Heart right ventricle (tissue), 16 donors: ENCODE measurements around the gene NDRG3. TPM values are rescaled to one million over a fixed set of nuclear protein-coding genes. Genes with fewer than 3 reads are reported as not detected.

Experiments used
- ATAC-seq, 8 donors: fragments of 200-7000 bp; cut with Tn5 transposase; one replicate each; pipeline ENCODE4 v1.9.1; 2020; ENCODE audit warnings: mild to moderate bottlenecking in 8 of 8, moderate library complexity in 8 of 8, moderate number of reproducible peaks in 1 of 8
- DNase-seq, 2 donors: peaks; one replicate each; pipeline ENCODE4 v3.0.0-alpha.2; 2020
- H3K27ac ChIP-seq, 10 donors: fragments of 200-600 bp; sonication (generic) in 2 of 10; one replicate each; pipeline versions ENCODE4 v1.5.0 to v1.8.0; 2020 to 2022; ENCODE audit warnings: mild to moderate bottlenecking in 3 of 10
- H3K27me3 ChIP-seq, 7 donors: fragments of 200-600 bp; one replicate each; pipeline ENCODE4 v1.8.0; 2021 to 2022; ENCODE audit warnings: mild to moderate bottlenecking in 2 of 7
- H3K36me3 ChIP-seq, 9 donors: fragments of 200-600 bp; sonication (generic) in 1 of 9; one replicate each; pipeline versions ENCODE4 v1.5.0 to v1.8.0; 2020 to 2022; ENCODE audit warnings: mild to moderate bottlenecking in 2 of 9
- H3K4me1 ChIP-seq, 9 donors: fragments of 200-600 bp; sonication (generic) in 1 of 9; one replicate each; pipeline versions ENCODE4 v1.5.0 to v1.8.0; 2020 to 2022; ENCODE audit warnings: mild to moderate bottlenecking in 4 of 9
- H3K4me3 ChIP-seq, 10 donors: fragments of 200-600 bp; sonication (generic) in 2 of 10; one replicate each; pipeline versions ENCODE4 v1.5.0 to v1.8.0; 2020 to 2022; ENCODE audit warnings: mild to moderate bottlenecking in 7 of 10, moderate library complexity in 2 of 10
- H3K9me3 ChIP-seq, 11 donors: fragments of 200-600 bp in 10 of 11; sonication (generic) in 2 of 11; one replicate each; pipeline versions ENCODE4 v1.5.0 to v1.8.0; 2013 to 2022; ENCODE audit warnings: mild to moderate bottlenecking in 2 of 11, control low read depth in 1 of 11, moderate library complexity in 1 of 11
- WGBS, 2 donors: extraction: QIAGEN DNeasy Blood & Tissue Kit; methylation state at CpG; one replicate each; pipeline ENCODE4 v1.1.7; 2013; ENCODE audit warnings: inconsistent platforms in 1 of 2; 5-methylcytosine and 5-hydroxymethylcytosine counted together
- intact Hi-C, 10 donors: fragments of 100-400 bp; cut with DNase I; formaldehyde crosslinking; loops; one replicate each; pipeline versions ENCODE4 v1.11.1 to v1.14.2; 2022
- polyA plus RNA-seq, 2 donors: library from polyadenylated mRNA; stranded (reverse); fragments of 200-250 nt; gene quantifications; one replicate each; pipeline ENCODE4 v1.2.3, GENCODE V29; 2013
- total RNA-seq, 10 donors: library from RNA; stranded (reverse); fragmentation: NEBNext Ultra II Directional in 3 of 10; extraction: Animal tissue kit (Norgen Biotek cat#: 25700) in 3 of 10; gene quantifications; one replicate each; pipeline versions ENCODE4 v1.2.1 to v1.2.4, GENCODE V29; 2021 to 2023
- TF ChIP-seq, protein P1 (sequence below), 9 donors: fragments of 200-600 bp; sonication (generic) in 2 of 9; IDR thresholded peaks; one replicate each; pipeline versions ENCODE4 v1.5.0 to v1.8.0; 2021 to 2022; ENCODE audit warnings: antibody characterized with exemption in 9 of 9, mild to moderate bottlenecking in 5 of 9, moderate library complexity in 1 of 9
- donor health status: Arrhythmogenic right ventricular cardiomyopathy.
- donor health status: ischemic (EF 13 %, LVEDD 7.1; RV severe dilation, severe dysfunction).
- donor health status: healthy with polysubstance abuse.
- donor health status: DM: no; HTN: yes; CAD: no.
- donor health status: DM: no; HTN: no; CAD: no.
- donor health status: ischemic (EF 25% LVEDD 6.9; RV normal size, moderate dysfunction).
- donor health status: ischemic (EF 25% LVEDD 5.7; RV mildly dilated, moderate dysfunction).
- donor health status: healthy.
- donor health status: DM: yes; HTN: yes; CAD: no.
- donor health status: Ischemic cardiomyopathy.
- donor health status: ischemic (EF 35%, LVEDD 5.7; RV mildly dilated, moderate dysfunction).
- donor health status: nonischemic (EF 11% LVEDD 7.7; RV severe dilation, severe dysfunction).
- donor health status: DM: yes; HTN: yes; CAD: no.
- donor health status: PGD.
- donor health status: ischemic (EF 29% LVEDD 5.4; RV normal size, mild dysfunction).
- donor health status: nonischemic (EF 23%, LVEDD 6.1; RV moderate dilation, normal function).

The NDRG3 gene
- total and polyA plus RNA-seq, 12 donors = 19.3 to 37.0 (median 29.9) TPM

DNA sequence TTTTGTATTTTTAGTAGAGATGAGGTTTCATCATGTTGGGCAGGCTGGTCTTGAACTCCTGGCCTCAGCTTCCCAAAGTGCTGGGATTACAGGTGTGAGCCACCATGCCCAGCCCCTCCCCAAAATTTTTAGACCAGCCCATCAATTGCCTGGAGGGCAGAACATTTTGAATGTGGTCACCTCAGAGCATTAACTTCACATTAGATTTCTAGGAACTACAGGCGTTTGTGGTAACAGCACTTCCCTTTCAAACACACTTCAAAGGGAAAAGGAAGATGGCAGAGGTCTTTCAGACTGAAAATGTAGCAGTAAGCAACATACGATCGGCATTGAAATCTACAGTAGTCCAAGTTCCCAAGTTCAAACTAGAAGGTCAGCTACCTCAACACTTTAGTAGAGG is 87.6 kb downstream of the NDRG3 start:
- no peaks in the 10 kb centered on the region for H3K27me3 ChIP-seq
- H3K4me1 ChIP-seq = peaks cover 0 to 17% (median 3%) of the 10 kb centered on the region in 9 donors
- TF ChIP-seq, protein P1, sequence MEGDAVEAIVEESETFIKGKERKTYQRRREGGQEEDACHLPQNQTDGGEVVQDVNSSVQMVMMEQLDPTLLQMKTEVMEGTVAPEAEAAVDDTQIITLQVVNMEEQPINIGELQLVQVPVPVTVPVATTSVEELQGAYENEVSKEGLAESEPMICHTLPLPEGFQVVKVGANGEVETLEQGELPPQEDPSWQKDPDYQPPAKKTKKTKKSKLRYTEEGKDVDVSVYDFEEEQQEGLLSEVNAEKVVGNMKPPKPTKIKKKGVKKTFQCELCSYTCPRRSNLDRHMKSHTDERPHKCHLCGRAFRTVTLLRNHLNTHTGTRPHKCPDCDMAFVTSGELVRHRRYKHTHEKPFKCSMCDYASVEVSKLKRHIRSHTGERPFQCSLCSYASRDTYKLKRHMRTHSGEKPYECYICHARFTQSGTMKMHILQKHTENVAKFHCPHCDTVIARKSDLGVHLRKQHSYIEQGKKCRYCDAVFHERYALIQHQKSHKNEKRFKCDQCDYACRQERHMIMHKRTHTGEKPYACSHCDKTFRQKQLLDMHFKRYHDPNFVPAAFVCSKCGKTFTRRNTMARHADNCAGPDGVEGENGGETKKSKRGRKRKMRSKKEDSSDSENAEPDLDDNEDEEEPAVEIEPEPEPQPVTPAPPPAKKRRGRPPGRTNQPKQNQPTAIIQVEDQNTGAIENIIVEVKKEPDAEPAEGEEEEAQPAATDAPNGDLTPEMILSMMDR (IDR thresholded peaks at IDR 0.05) = no peak
- H3K27ac ChIP-seq = no peak overlapping the region
- no peak overlapping the region for H3K4me3 ChIP-seq
- no peaks in the 10 kb centered on the region for H3K9me3 ChIP-seq
- 85 to 93% methylated on average over 3 of the region's 3 CpGs for WGBS, 2 donors
- intact Hi-C loops = no loop called here
- DNase-seq = no peak
- no peak for ATAC-seq
- H3K36me3 ChIP-seq = peaks cover 0 to 100% (median 39%) of the 10 kb centered on the region in 9 donors

DNA sequence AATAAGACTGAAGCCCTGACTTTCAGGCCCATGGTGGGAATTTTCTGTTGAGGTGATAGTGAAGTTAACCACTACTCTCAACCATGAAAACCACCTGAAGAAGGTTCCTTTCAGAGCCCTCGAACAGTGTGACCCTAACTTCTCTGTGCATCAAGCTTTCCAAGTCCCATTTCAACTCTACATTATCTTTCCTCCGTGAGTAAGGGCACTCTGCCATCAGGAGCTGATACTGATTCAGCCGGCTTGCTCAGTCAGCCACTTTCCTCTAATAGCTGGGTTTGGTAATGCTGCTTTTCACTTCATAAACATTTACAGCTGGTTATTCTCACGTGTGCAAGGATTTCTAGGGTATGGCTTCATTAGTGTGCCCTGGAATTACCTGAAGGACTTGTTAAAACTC is 89.2 kb downstream of the NDRG3 start:
- no peak overlapping the region for H3K4me3 ChIP-seq
- 40 to 56% methylated on average over 4 of the region's 4 CpGs for WGBS, 2 donors
- no peaks in the 10 kb centered on the region for H3K27me3 ChIP-seq
- ATAC-seq (peak in 5 of 8 donors; percentile 49 to 75 (median 67)), DNase-seq (peak in 1 of 2 donors; percentile 16)
- intact Hi-C loops = no loop called here
- H3K4me1 ChIP-seq = peaks cover 0 to 15% (median 3%) of the 10 kb centered on the region in 9 donors
- H3K36me3 ChIP-seq = peaks cover 0 to 100% (median 47%) of the 10 kb centered on the region in 9 donors
- no peak overlapping the region for H3K27ac ChIP-seq
- no peaks in the 10 kb centered on the region for H3K9me3 ChIP-seq
- TF ChIP-seq, protein P1 (IDR thresholded peaks at IDR 0.05) = no peak

DNA sequence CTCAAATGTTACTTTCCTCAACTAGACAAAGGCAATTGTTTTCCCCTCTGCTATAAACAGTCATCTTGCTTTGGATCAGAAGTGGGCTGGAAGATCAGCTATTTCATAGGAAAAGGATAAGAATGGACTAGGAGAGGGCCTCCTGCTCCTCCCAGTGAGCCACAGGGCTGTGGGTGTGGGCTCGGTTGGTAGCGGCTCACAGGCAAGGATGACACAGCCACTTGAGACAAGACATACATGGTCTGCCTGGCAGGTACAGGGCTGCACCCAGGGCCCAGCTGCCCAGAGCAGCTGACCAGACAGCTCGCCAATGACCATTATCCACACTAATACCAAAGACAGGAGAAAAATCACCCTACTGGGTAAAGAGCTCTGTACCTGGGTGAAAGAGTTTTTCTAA is 90.9 kb downstream of the NDRG3 start:
- TF ChIP-seq, protein P1 (IDR thresholded peaks at IDR 0.05) = no peak
- H3K9me3 ChIP-seq = no peaks in the 10 kb centered on the region
- no peak overlapping the region for H3K4me3 ChIP-seq
- ATAC-seq (no peak), DNase-seq (no peak)
- H3K4me1 ChIP-seq = peaks cover 0 to 15% (median 3%) of the 10 kb centered on the region in 9 donors
- 96% methylated on average over 3 of the region's 3 CpGs for WGBS, 2 donors
- intact Hi-C loops = no loop called here
- no peak overlapping the region for H3K27ac ChIP-seq
- H3K36me3 ChIP-seq = peaks cover 0 to 96% (median 48%) of the 10 kb centered on the region in 9 donors
- no peaks in the 10 kb centered on the region for H3K27me3 ChIP-seq

DNA sequence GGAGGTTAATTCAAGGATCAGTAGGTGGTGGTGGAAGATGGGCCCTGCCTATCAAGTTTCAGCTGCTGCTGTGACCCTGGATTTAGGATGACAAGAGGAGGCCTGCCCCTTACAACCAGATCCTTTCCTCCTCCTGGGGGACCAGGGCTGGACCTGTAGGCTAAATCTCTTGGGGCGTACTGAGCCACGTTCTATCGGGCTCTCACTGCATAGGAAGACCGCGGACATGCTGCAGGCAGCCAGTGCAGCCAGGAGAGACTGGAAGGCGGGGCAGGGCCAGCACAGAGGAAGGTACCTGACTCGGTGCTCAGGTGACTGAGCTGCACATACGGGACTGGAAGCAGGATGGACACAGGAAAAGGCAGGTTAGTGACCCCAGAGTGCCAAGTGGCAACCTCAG is 91.4 kb downstream of the NDRG3 start:
- peaks cover 0 to 91% (median 47%) of the 10 kb centered on the region in 9 donors for H3K36me3 ChIP-seq
- no peak for DNase-seq

More for the DNA sequence above, 91.4 kb downstream of the NDRG3 start:
- WGBS, 2 donors = 93 to 96% methylated on average over 8 of the region's 8 CpGs
- Histone ChIP-seq H3K27me3 (no peaks in the 10 kb centered on the region), H3K4me3 (no peak overlapping the region), H3K9me3 (no peaks in the 10 kb centered on the region), H3K4me1 (peaks cover 0 to 15% (median 3%) of the 10 kb centered on the region in 9 donors), H3K27ac (no peak overlapping the region)
- intact Hi-C loops = no loop called here
- TF ChIP-seq, protein P1 (IDR thresholded peaks at IDR 0.05) = no peak
- ATAC-seq = peak in 1 of 8 donors; percentile 14
